T-helper 2 cell treated with Interferon-gamma antibody and Interleukin-4, amounts not matched to agents 5 μg/mL and 100 μg/mL, for 36 hours (primary cell): ENCODE measurements around the gene DPH1.
A peak's percentile ranks its signal among the peaks of the same experiment; 100 is the strongest.

Experiments
- DNase-seq: peaks from one replicate; pipeline ENCODE4 v3.0.0; 2021; ENCODE audit warnings: low spot score
- H3K27ac Mint-ChIP-seq: one replicate; pipeline ENCODE4 v1.8.0; 2021; ENCODE audit warnings: mild to moderate bottlenecking, mixed read lengths
- H3K27me3 Mint-ChIP-seq: one replicate; pipeline ENCODE4 v1.8.0; 2021; ENCODE audit warnings: low read depth, mixed read lengths
- H3K36me3 Mint-ChIP-seq: one replicate; pipeline ENCODE4 v1.8.0; 2021; ENCODE audit warnings: low read depth, mixed read lengths
- H3K4me1 Mint-ChIP-seq: one replicate; pipeline ENCODE4 v1.8.0; 2021; ENCODE audit warnings: low read depth, mixed read lengths
- H3K4me3 Mint-ChIP-seq: one replicate; pipeline ENCODE4 v1.8.0; 2022; ENCODE audit warnings: mild to moderate bottlenecking, moderate library complexity, mixed read lengths
- H3K9me3 Mint-ChIP-seq: one replicate; pipeline ENCODE4 v1.8.0; 2021; ENCODE audit warnings: mixed read lengths

DPH1 gene

GRCh38 chr17:2042390-2042847, 12.5 kb downstream of the DPH1 start:
- peaks cover 19% of the 10 kb centered on the region for H3K36me3 Mint-ChIP-seq
- H3K27me3 Mint-ChIP-seq: no peaks in the 10 kb centered on the region

GRCh38 chr17:2042933-2043332, 13.0 kb downstream of the DPH1 start:
- H3K4me1 Mint-ChIP-seq: peaks cover 11% of the 10 kb centered on the region
- no peak for DNase-seq
- H3K36me3 Mint-ChIP-seq: peaks cover 19% of the 10 kb centered on the region
- H3K27me3 Mint-ChIP-seq: no peaks in the 10 kb centered on the region
- peak overlapping the region; percentile 94 for H3K27ac Mint-ChIP-seq
- no peaks in the 10 kb centered on the region for H3K9me3 Mint-ChIP-seq
- peak overlapping the region; percentile 94 for H3K4me3 Mint-ChIP-seq

More at GRCh38 chr17:2042390-2042847, 12.5 kb downstream of the DPH1 start:
- DNase-seq: no peak
- Mint-ChIP-seq H3K4me1 (peaks cover 11% of the 10 kb centered on the region), H3K4me3 (peak overlapping the region; percentile 94), H3K27ac (peak overlapping the region; percentile 94), H3K9me3 (no peaks in the 10 kb centered on the region)

GRCh38 chr17:2043785-2044184, 13.8 kb downstream of the DPH1 start:
- Mint-ChIP-seq H3K4me3 (peak overlapping the region; percentile 94), H3K27ac (no peak overlapping the region), H3K9me3 (no peaks in the 10 kb centered on the region), H3K27me3 (no peaks in the 10 kb centered on the region), H3K4me1 (peaks cover 15% of the 10 kb centered on the region), H3K36me3 (peaks cover 19% of the 10 kb centered on the region)
- no peak for DNase-seq

GRCh38 chr17:2044263-2044894, 14.4 kb downstream of the DPH1 start:
- H3K9me3 Mint-ChIP-seq: no peaks in the 10 kb centered on the region
- H3K4me1 Mint-ChIP-seq: peaks cover 18% of the 10 kb centered on the region
- DNase-seq: no peak
- H3K4me3 Mint-ChIP-seq: peak overlapping the region; percentile 5
- peaks cover 19% of the 10 kb centered on the region for H3K36me3 Mint-ChIP-seq
- no peak overlapping the region for H3K27ac Mint-ChIP-seq
- H3K27me3 Mint-ChIP-seq: no peaks in the 10 kb centered on the region

GRCh38 chr17:2047590-2047989, 17.6 kb downstream of the DPH1 start:
- Mint-ChIP-seq H3K9me3 (no peaks in the 10 kb centered on the region), H3K36me3 (peaks cover 15% of the 10 kb centered on the region), H3K4me1 (peaks cover 23% of the 10 kb centered on the region), H3K27me3 (peaks cover 10% of the 10 kb centered on the region), H3K27ac (no peak overlapping the region), H3K4me3 (no peak overlapping the region)
- DNase-seq: no peak

GRCh38 chr17:2048805-2049204, 18.9 kb downstream of the DPH1 start:
- DNase-seq: no peak
- Mint-ChIP-seq H3K4me1 (peaks cover 20% of the 10 kb centered on the region), H3K9me3 (no peaks in the 10 kb centered on the region), H3K4me3 (peak overlapping the region; percentile 81), H3K27ac (no peak overlapping the region), H3K36me3 (peaks cover 4% of the 10 kb centered on the region), H3K27me3 (peaks cover 16% of the 10 kb centered on the region)

- peaks cover 19% of the 10 kb centered on the region for H3K4me1 Mint-ChIP-seq
- no peaks in the 10 kb centered on the region for H3K9me3 Mint-ChIP-seq
- peaks cover 16% of the 10 kb centered on the region for H3K27me3 Mint-ChIP-seq
- peaks cover 2% of the 10 kb centered on the region for H3K36me3 Mint-ChIP-seq
- peak overlapping the region; percentile 57 for H3K27ac Mint-ChIP-seq
- DNase-seq: peak; percentile 90
- peak overlapping the region; percentile 81 for H3K4me3 Mint-ChIP-seq
These were observed 19.7 kb downstream of the DPH1 start for GRCh38 chr17:2049333-2050299.

GRCh38 chr17:2050300-2051060, 20.5 kb downstream of the DPH1 start:
- H3K27ac Mint-ChIP-seq: no peak overlapping the region
- H3K36me3 Mint-ChIP-seq: no peaks in the 10 kb centered on the region
- DNase-seq: peak; percentile 70
- no peak overlapping the region for H3K4me3 Mint-ChIP-seq
- H3K27me3 Mint-ChIP-seq: peaks cover 16% of the 10 kb centered on the region
- no peaks in the 10 kb centered on the region for H3K9me3 Mint-ChIP-seq
- H3K4me1 Mint-ChIP-seq: peaks cover 18% of the 10 kb centered on the region

GRCh38 chr17:2051061-2051932, 21.3 kb downstream of the DPH1 start:
- Mint-ChIP-seq H3K27ac (no peak overlapping the region), H3K9me3 (no peaks in the 10 kb centered on the region), H3K4me1 (peaks cover 18% of the 10 kb centered on the region), H3K36me3 (no peaks in the 10 kb centered on the region), H3K27me3 (peaks cover 16% of the 10 kb centered on the region), H3K4me3 (peak overlapping the region; percentile 39)
- no peak for DNase-seq

GRCh38 chr17:2051933-2052559, 22.1 kb downstream of the DPH1 start:
- Mint-ChIP-seq H3K9me3 (no peaks in the 10 kb centered on the region), H3K36me3 (peaks cover 2% of the 10 kb centered on the region), H3K27ac (no peak overlapping the region), H3K27me3 (peaks cover 16% of the 10 kb centered on the region), H3K4me3 (peak overlapping the region; percentile 39), H3K4me1 (peaks cover 18% of the 10 kb centered on the region)
- DNase-seq: no peak

- H3K27ac Mint-ChIP-seq: peak overlapping the region; percentile 84
- no peaks in the 10 kb centered on the region for H3K9me3 Mint-ChIP-seq
- DNase-seq: peak; percentile 82
- H3K4me1 Mint-ChIP-seq: peaks cover 18% of the 10 kb centered on the region
- H3K36me3 Mint-ChIP-seq: peaks cover 6% of the 10 kb centered on the region
- H3K27me3 Mint-ChIP-seq: peaks cover 16% of the 10 kb centered on the region
- H3K4me3 Mint-ChIP-seq: peak overlapping the region; percentile 81
These were observed 23.7 kb downstream of the DPH1 start for GRCh38 chr17:2053380-2054261.

- H3K4me3 Mint-ChIP-seq: peak overlapping the region; percentile 81
- H3K36me3 Mint-ChIP-seq: peaks cover 6% of the 10 kb centered on the region
- peaks cover 16% of the 10 kb centered on the region for H3K27me3 Mint-ChIP-seq
- DNase-seq: no peak
- H3K9me3 Mint-ChIP-seq: no peaks in the 10 kb centered on the region
- peaks cover 15% of the 10 kb centered on the region for H3K4me1 Mint-ChIP-seq
- peak overlapping the region; percentile 84 for H3K27ac Mint-ChIP-seq
These were observed 24.2 kb downstream of the DPH1 start for GRCh38 chr17:2054262-2054511.
